Large intestine (tissue), 3 donors: Measurements from ENCODE around the gene IDUA. TPM values are rescaled to one million over a fixed set of nuclear protein-coding genes. Genes with fewer than 3 reads are reported as not detected.

Experiments used
- DNase-seq, 2 donors: peaks; one replicate each; pipeline versions ENCODE4 v3.0.0 to v3.0.0-alpha.2; 2013
- H3K27ac ChIP-seq: one replicate; pipeline ENCODE4 v1.5.1; 2013; ENCODE audit warnings: low read length
- H3K27me3 ChIP-seq: 2 replicates; pipeline ENCODE4 v1.6.1; 2013; ENCODE audit warnings: low read length; ENCODE audit not compliant: control insufficient read depth, insufficient read depth
- H3K36me3 ChIP-seq: 2 replicates; pipeline ENCODE4 v1.6.1; 2013; ENCODE audit warnings: low read length; ENCODE audit not compliant: control insufficient read depth, insufficient read depth
- H3K4me1 ChIP-seq: one replicate; pipeline ENCODE4 v1.6.1; 2013; ENCODE audit warnings: low read length; ENCODE audit not compliant: control insufficient read depth, insufficient read depth
- H3K4me3 ChIP-seq: one replicate; pipeline ENCODE4 v1.5.1; 2013; ENCODE audit warnings: low read length
- H3K9me3 ChIP-seq: one replicate; pipeline ENCODE4 v1.6.1; 2013; ENCODE audit warnings: mild to moderate bottlenecking, low read depth, low read length, moderate library complexity; ENCODE audit not compliant: control insufficient read depth
- WGBS: methylation state at CpG from one replicate; pipeline ENCODE4 v1.1.5; 2013; ENCODE audit warnings: low lambda C conversion rate; ENCODE audit not compliant: insufficient coverage; 5-methylcytosine and 5-hydroxymethylcytosine counted together
- polyA plus RNA-seq: library from polyadenylated mRNA; unstranded; fragments of 120-200 nt; gene quantifications from one replicate; pipeline ENCODE4 v1.2.1, GENCODE V29; 2013

The IDUA gene
- polyA plus RNA-seq, 1 donor: 21.1 TPM

GRCh38 chr4:956531-957230 is 30.2 kb upstream of the IDUA start:
- no peak overlapping the region for H3K4me3 ChIP-seq
- H3K36me3 ChIP-seq: peaks cover 30% of the 10 kb centered on the region
- H3K27ac ChIP-seq: no peak overlapping the region
- H3K4me1 ChIP-seq: no peaks in the 10 kb centered on the region
- WGBS: 95% methylated on average over 5 of the region's 14 CpGs
- no peak for DNase-seq
- H3K9me3 ChIP-seq: peaks cover 6% of the 10 kb centered on the region
- no peaks in the 10 kb centered on the region for H3K27me3 ChIP-seq

GRCh38 chr4:957231-957580 is 29.6 kb upstream of the IDUA start:
- H3K27ac ChIP-seq: no peak overlapping the region
- no CpG with 5 or more reads among the region's 8 CpGs for WGBS
- H3K9me3 ChIP-seq: peaks cover 6% of the 10 kb centered on the region
- H3K36me3 ChIP-seq: peaks cover 36% of the 10 kb centered on the region
- H3K4me3 ChIP-seq: no peak overlapping the region
- H3K4me1 ChIP-seq: no peaks in the 10 kb centered on the region
- no peaks in the 10 kb centered on the region for H3K27me3 ChIP-seq
- no peak for DNase-seq

- H3K36me3 ChIP-seq: peaks cover 41% of the 10 kb centered on the region
- H3K4me3 ChIP-seq: no peak overlapping the region
- no peak overlapping the region for H3K27ac ChIP-seq
- no peaks in the 10 kb centered on the region for H3K27me3 ChIP-seq
- WGBS: no CpG with 5 or more reads among the region's 45 CpGs
- H3K4me1 ChIP-seq: no peaks in the 10 kb centered on the region
- no peak for DNase-seq
- H3K9me3 ChIP-seq: peaks cover 6% of the 10 kb centered on the region
Measured at GRCh38 chr4:957581-958313, 29.1 kb upstream of the IDUA start.

- Histone ChIP-seq H3K27ac (no peak overlapping the region), H3K36me3 (peaks cover 46% of the 10 kb centered on the region), H3K4me3 (no peak overlapping the region), H3K9me3 (peaks cover 6% of the 10 kb centered on the region), H3K4me1 (no peaks in the 10 kb centered on the region), H3K27me3 (no peaks in the 10 kb centered on the region)
- DNase-seq: no peak
- WGBS: no CpG with 5 or more reads among the region's 17 CpGs
Measured at GRCh38 chr4:958314-958665, 28.6 kb upstream of the IDUA start.

GRCh38 chr4:958696-959337 is 28.0 kb upstream of the IDUA start:
- Histone ChIP-seq H3K27ac (no peak overlapping the region), H3K36me3 (peaks cover 50% of the 10 kb centered on the region), H3K27me3 (no peaks in the 10 kb centered on the region), H3K4me3 (no peak overlapping the region), H3K9me3 (peaks cover 6% of the 10 kb centered on the region), H3K4me1 (no peaks in the 10 kb centered on the region)
- no peak for DNase-seq
- no CpG with 5 or more reads among the region's 17 CpGs for WGBS

- Histone ChIP-seq H3K9me3 (peaks cover 6% of the 10 kb centered on the region), H3K27me3 (no peaks in the 10 kb centered on the region), H3K4me1 (no peaks in the 10 kb centered on the region), H3K36me3 (peaks cover 55% of the 10 kb centered on the region), H3K27ac (no peak overlapping the region), H3K4me3 (no peak overlapping the region)
- no peak for DNase-seq
- no CpG with 5 or more reads among the region's 24 CpGs for WGBS
Measured at GRCh38 chr4:959338-960139, 27.3 kb upstream of the IDUA start.

GRCh38 chr4:960140-960635 is 26.7 kb upstream of the IDUA start:
- no peak for DNase-seq
- Histone ChIP-seq H3K4me3 (no peak overlapping the region), H3K27ac (no peak overlapping the region), H3K4me1 (no peaks in the 10 kb centered on the region), H3K36me3 (peaks cover 61% of the 10 kb centered on the region), H3K27me3 (no peaks in the 10 kb centered on the region), H3K9me3 (peaks cover 6% of the 10 kb centered on the region)
- no CpG with 5 or more reads among the region's 16 CpGs for WGBS

- Histone ChIP-seq H3K36me3 (peaks cover 63% of the 10 kb centered on the region), H3K27me3 (no peaks in the 10 kb centered on the region), H3K4me3 (no peak overlapping the region), H3K4me1 (no peaks in the 10 kb centered on the region), H3K27ac (no peak overlapping the region), H3K9me3 (peaks cover 6% of the 10 kb centered on the region)
- no CpG with 5 or more reads among the region's 35 CpGs for WGBS
- no peak for DNase-seq
Measured at GRCh38 chr4:960636-961350, 26.1 kb upstream of the IDUA start.

GRCh38 chr4:961351-962230 is 25.3 kb upstream of the IDUA start:
- H3K27me3 ChIP-seq: no peaks in the 10 kb centered on the region
- DNase-seq: peak in 1 of 2 donors; percentile 19
- no peak overlapping the region for H3K27ac ChIP-seq
- H3K4me1 ChIP-seq: no peaks in the 10 kb centered on the region
- H3K9me3 ChIP-seq: peaks cover 6% of the 10 kb centered on the region
- peaks cover 71% of the 10 kb centered on the region for H3K36me3 ChIP-seq
- WGBS: no CpG with 5 or more reads among the region's 52 CpGs
- no peak overlapping the region for H3K4me3 ChIP-seq
